HG03354 (cell line): ENCODE results near the gene TMEM54.

Source experiments
- ATAC-seq: cut with Tn5 transposase; IDR thresholded peaks from one replicate; pipeline ENCODE4 v1.9.1; 2021; ENCODE audit warnings: mild to moderate bottlenecking; ENCODE audit not compliant: unreplicated experiment, poor library complexity, severe bottlenecking

The TMEM54 gene

DNA sequence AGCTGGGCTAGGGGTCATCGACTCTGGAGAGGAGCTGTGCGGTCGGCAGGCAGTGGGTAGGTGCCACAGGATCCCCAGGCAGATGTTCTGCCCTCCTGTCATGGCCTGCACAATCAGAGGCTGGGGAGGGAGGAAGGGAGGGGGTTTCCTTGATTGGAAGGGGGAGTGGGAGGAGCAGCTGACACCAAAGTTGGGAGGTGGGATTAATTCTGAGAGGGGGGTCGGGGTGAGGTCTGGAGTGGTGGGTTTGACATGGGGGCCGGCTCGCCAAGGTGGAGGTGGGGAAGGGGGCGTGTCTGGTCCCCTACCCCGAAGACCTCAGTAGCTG lies 15.5 kb downstream of the TMEM54 start:
- ATAC-seq, result no peak

- no peak for ATAC-seq
Measured at GRCh38 chr1:32884726-32885125, 16.5 kb downstream of the TMEM54 start.

DNA sequence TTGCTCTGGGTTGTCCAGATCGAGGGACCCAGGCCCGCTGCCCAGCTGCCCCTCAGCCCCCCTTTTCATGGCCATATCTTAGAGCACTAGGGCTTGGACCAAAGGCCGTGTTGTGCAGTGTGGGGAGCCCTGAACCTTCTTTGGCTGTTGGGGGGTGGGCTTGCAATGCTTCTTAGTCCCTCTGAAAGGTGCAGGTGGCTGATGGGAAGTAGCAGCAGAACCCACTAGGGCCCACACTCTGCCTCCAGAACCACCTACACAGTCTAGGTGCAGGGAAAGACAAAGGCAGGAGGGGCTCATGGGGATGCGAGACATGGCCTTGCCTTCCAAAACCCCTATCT lies 17.2 kb downstream of the TMEM54 start:
- no peak for ATAC-seq

DNA sequence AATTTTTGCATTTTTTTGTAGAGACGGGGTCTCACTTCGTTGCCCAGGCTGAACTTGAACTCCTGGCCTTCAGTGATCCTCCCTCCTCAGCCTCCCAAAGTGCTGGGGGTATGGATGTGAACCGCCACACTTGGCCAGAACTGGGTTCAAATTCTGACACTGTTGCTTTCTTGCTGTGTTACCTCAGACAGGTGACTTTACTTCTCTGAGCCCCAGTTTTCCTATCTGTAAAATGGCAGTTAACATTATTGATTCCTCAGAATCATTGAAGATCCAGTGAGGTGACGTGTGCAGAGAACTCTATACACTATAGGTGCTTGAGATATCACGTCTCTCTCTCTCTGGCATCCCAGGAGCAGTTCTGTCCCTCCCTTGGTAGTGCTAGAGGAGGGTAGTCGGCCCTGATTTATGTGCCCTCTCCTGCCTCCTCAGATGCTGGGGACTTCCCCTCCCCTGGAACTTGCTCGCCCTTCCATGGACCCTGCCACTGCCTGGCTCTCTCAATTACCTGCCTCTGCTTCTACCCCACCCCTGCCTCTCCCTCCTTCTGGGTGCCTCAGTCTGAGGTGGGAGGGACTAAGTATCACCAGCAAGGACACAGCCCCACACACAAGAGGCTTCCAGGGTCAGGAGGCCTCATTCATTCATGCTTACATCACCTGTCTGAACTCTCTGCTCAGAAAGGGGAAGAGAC lies 17.7 kb downstream of the TMEM54 start:
- no peak for ATAC-seq

DNA sequence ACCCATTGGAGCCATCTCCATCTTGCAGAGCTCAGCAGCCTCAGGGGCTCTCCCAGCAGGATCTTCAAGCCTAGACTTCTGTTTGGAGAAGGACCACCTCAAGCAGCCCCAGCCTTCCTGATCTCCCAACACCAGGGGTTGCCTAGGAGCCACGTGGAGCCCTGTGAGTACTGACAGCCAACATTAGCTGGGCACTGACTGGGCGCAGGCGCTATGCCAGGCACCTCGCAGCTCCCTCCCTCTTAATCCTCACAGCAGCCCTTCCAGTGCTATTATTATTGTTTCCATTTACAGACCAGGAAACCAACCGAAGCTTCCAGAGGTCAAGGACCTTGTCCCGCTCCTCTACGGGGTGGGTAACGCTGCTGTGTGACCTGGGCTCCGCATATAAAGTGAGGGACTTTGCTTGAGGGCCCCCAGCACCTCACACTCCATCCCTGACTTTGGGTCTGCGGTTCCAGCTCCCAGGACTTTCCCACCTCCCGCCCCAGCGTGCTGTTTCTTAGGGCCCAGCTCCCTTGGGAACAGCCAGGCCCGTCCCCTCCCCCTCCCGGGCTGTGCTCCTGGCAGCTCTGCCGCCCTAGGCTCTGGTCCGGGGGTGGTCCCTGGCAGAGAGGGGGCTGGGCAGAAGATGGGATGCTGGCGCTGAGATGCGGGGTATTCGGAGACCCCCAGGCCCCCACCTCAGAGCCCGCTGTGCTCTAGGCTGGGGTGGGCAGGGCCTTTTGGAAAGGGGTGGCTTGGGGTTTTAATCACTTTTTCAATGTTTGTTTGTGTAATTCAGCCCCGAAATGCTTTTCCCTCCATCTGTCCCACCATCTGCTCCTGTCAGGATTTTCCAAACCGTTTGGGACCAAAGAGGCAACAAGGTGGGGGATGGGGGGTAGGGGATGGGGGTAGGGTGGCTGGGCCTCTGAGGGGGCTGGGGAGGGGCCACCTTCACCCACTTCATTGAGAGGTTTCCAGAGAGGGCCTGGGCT lies 19.0 kb downstream of the TMEM54 start:
- ATAC-seq, result no peak

GRCh38 chr1:32881291-32881690 lies 19.9 kb downstream of the TMEM54 start:
- ATAC-seq, result no peak

DNA sequence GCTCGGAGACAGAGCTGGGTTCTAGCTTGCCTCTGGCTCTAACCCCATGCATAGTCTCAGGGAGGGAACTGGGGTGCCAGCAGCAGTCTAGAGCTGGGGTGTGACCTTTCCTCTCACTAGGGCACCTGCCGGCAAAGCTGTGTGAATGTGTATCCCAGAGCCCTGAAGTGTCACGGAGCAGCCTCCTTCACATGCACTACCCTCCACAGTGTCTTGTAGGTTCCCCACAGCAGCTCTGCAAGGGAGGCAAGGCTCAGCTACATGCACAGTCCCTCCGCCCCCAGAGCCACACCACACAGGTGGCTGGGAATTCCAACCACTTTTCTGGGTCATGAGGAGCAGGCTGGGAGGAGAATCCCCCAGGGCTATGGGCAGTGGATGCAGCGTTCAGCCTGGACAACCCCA lies 22.6 kb downstream of the TMEM54 start:
- ATAC-seq, result no peak

GRCh38 chr1:32878183-32878582 lies 23.0 kb downstream of the TMEM54 start:
- ATAC-seq, result no peak

- ATAC-seq, result no peak
Measured at GRCh38 chr1:32877211-32878110, 23.7 kb downstream of the TMEM54 start.

DNA sequence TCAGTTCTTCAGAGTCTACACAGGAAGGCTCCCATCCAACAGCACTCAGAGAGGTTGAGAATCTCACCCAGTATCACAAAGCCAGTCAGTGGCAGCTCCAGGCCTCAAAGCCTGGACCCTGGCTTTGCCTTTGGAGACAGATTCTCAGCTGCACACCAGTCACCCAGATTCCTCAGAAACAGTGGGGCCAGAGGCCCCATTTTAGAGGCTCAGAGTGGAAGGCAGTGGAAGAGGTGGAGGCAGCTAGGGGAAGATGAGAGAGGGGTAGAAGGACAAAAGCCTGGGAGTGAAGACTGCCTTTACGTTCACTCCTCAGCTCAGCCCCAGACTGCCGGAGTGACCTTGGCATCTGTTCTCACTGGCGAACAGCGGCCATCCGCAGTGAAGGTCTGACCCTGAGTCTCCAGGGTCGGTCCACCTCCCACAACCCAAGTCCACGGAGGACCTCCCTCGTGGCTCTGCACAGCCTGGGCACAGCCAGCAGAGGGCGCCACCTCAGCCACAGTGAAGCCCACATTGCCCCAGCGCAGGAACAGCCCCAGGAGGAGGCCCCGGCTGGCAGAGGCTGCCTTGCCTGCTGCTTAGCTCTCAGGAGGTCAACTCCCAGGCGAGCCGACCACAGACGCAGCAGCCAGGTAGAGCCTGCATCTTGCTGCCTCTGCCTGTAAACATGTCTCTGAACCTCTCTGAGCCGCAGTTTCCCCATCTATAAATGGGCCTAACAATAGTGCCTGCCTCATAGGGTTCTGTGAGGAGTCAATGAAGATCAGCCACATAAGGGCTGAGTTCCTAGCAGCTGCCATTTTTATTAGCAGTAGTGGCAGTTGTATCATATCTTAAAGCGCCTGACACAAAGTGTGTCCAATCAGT lies 24.6 kb downstream of the TMEM54 start:
- ATAC-seq, result no peak

DNA sequence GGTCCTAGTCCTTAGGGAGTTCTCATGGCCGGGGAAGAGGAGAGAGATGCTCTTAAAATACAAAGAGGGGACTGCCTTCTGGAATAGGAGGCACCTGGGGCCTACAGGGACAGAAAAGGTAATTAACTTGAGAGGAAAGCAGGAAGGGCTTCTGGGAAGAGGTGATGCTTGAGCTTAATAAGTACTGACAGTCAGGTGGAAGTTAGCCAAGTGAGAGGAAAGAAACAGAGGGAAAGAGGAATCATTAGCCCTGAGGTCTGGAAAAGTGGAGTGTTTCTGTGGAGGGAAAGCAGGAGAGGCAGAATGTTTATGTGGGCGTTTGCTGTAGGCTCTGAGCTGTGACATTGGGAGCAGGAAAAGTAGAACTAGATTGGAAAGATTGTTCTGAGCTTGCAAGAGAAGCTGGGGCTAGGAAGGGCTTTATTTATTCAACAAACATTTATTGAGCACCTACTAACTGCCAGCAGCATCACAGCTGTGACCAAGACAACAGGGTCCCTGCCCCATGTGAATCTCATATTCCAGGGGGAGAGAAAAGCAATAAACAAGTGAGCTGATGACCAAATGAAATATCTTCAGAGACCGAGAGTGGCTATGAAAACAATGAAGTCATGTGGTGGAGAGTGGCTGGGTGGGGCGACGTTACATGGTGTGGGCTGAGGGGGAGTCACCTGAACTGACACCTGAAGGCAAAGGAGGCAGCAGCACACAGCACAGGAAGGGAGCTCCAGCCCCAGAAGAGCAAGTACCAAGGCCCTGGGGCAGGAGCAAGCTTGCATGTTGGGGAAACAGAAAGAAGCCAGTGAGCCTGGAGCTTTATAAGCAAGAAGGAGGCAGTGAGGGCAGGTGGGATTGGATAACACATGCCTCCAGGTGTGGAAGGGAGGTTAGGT lies 26.1 kb downstream of the TMEM54 start:
- ATAC-seq, result no peak

GRCh38 chr1:32873484-32873883 lies 27.7 kb downstream of the TMEM54 start:
- no peak for ATAC-seq

GRCh38 chr1:32872192-32872460 lies 29.1 kb downstream of the TMEM54 start:
- ATAC-seq, result no peak

DNA sequence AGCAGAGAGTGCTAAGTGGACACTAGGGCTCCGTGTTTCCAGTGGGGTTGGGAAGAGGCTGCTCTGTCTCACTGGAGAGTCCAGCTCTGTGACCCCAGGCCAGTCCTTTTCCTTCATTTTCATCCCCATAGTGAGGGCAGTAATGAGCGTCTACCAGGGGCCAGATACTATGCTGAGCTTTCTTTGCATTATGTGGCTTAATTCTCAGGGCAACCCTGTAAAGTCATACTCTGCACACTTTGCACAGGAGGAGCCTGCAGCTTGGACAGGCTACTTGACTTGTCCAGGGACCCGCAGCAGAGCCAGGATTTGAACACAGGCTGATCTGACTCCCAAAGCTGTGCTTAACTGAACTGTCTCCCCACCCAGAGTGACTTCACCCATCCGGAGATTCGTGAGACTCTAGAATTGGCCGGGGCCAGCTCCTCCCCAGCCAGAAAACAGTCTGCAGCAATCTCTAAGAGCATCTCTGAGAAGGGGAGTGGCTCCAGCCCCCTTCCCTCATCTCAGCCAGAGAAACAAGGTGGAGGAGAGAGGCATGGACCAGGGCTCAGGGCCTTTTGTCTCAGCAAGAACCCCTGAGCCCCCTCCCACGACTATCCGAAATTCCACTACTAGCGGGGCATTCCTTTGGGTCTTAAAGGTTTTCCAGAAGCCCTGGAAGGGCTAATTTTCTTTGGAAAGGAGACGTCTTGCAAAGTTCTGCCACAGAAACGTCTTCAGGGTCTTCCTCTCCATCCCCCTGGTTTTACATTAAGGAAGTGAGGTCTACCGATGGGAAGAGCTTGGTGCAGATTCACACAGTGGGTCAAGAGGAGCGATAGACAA lies 29.6 kb downstream of the TMEM54 start:
- ATAC-seq, result no peak

GRCh38 chr1:32870615-32871363 lies 30.4 kb downstream of the TMEM54 start, which contains the start of gene FNDC5:
Gene FNDC5 (minus strand): TSS chr1:32870912.
- ATAC-seq, result no peak

- ATAC-seq, result no peak
Measured at GRCh38 chr1:32869923-32870614, 31.1 kb downstream of the TMEM54 start.
